ENCODE results near the gene PAX6.

The PAX6 gene

GRCh38 chr11:31798057-31798553 lies 13.0 kb downstream of the PAX6 start:
- no peak for DNase-seq (ENCODE audit: low spot score)

GRCh38 chr11:31797190-31798056 lies 13.7 kb downstream of the PAX6 start:
- DNase-seq (ENCODE audit: low spot score): no peak

DNA sequence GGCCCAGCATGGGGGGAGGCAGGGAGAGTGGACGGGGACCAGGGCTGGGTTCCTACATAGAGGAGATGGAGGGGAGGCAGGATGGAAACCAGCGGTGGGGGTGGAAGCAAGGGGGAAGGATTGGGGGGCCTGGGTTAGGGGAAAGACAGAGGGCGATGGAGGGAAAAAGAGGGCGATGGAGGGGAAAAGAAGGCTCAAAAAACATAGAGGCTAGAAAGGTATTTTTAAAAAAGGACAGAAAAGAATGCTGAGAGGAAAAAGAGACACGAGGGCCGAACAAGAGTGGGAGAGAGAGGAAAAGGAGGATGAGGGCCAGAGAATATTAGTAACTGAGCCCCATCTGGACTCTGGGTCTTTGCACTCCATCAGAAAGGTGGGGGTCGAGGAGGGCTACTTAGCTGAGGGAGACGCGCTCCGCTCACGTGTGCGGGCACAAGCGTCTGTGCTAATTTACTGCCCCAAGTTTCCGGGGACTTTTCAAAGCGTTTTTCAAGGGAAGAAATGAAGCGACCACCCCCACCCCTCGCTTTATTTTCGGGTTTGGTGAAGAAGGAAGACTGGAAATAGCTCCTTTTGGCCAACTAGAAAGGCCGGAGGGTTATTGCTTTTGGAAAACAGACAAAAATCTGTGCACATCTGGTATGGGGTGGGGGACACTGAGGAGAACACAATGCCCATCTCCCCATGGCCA lies 14.5 kb downstream of the PAX6 start:
- DNase-seq (ENCODE audit: low spot score): no peak

DNA sequence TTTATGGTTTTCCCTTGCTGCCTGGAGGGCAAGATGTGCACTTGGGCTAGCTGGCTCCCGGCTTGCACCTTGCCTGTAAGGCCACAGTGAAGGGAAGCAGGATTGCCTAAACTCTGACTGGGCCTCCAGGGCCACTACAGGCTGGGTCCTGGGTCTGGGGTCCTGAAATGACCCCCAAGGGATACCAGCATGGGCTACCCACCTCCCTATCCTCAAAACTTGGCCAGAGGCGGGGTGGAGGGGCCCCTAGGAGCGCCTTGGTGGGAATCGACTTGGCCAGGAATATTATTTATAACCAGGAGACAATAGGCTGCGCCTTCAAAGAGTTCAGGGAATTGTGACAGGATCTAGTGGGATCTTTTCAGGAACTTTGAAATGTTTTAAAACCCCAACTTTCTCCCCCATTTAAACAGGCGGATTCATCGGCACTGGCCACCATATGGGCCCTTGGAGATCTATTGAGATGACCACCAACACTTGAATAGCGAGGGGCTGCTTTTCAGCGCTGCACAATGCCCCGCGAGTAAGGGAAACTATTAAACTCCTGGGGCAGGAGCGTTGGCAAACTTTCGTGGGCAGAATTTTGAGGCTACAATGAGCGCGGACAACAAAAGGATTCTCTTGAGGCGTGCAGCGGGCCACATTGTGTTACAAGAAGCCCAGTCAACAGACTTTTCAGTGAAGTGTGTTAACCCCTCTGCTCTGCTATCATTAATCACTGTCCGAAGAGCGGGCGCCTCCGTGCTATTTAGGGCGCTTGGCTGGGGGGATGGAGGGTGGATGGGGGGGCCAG lies 15.2 kb downstream of the PAX6 start:
- no peak for DNase-seq (ENCODE audit: low spot score)

- DNase-seq (ENCODE audit: low spot score): no peak
Measured at GRCh38 chr11:31794548-31794947, 16.6 kb downstream of the PAX6 start.

DNA sequence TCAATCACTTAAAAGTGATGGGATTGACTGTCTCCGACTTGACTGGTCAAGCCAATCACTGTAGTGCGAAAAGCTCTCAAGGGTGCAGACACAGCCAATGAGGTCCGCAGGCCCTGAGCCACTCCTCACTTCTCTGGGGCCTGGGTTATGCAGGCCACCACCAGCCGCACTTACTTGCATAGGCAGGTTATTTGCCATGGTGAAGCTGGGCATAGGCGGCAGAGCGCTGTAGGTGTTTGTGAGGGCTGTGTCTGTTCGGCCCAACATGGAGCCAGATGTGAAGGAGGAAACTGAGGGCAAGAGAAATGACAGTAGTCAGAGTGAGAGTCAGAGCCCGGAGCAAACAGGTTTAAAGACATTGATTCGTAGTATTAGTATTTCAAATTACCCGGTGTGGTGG lies 17.9 kb downstream of the PAX6 start:
- DNase-seq (ENCODE audit: low spot score): no peak

- DNase-seq (ENCODE audit: low spot score): no peak
Measured at GRCh38 chr11:31792456-31792855, 18.7 kb downstream of the PAX6 start.

DNA sequence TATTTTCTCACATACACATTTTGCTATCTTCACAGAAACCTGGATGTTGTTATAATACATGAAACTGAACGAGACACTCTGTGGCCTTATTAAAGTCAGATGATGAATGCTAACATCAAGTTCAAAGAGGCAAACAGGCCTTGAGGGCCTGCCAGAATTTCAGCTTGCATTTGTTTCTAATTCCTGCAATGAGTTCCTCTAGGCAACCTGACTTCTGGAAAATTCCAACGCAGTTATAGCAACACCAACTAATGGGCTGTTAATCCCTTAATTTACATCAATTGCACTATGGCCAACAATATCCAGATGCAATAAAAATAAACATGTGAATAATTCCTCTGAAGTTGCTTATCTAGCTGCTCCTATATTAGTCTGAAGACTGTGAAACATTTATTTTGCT lies 19.1 kb downstream of the PAX6 start:
- no peak for DNase-seq (ENCODE audit: low spot score)

DNA sequence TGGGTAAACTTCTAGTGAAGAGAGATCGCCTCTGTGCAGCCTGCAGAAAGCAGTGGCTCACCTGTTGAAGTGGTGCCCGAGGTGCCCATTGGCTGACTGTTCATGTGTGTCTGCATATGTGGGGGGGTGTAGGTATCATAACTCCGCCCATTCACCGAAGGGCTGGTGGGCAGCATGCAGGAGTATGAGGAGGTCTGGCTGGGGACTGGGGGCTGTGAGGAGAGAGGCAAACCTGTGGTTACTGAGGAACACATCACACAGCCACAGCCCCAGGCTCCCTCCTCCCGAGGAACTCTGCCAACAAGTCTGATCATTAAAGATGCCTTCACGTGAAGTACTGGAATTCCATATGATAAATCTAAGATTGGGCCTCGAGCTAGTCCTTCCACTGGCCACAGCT lies 20.5 kb downstream of the PAX6 start:
- DNase-seq (ENCODE audit: low spot score): no peak

GRCh38 chr11:31788085-31788484 lies 23.0 kb downstream of the PAX6 start:
- DNase-seq (ENCODE audit: low spot score): no peak

DNA sequence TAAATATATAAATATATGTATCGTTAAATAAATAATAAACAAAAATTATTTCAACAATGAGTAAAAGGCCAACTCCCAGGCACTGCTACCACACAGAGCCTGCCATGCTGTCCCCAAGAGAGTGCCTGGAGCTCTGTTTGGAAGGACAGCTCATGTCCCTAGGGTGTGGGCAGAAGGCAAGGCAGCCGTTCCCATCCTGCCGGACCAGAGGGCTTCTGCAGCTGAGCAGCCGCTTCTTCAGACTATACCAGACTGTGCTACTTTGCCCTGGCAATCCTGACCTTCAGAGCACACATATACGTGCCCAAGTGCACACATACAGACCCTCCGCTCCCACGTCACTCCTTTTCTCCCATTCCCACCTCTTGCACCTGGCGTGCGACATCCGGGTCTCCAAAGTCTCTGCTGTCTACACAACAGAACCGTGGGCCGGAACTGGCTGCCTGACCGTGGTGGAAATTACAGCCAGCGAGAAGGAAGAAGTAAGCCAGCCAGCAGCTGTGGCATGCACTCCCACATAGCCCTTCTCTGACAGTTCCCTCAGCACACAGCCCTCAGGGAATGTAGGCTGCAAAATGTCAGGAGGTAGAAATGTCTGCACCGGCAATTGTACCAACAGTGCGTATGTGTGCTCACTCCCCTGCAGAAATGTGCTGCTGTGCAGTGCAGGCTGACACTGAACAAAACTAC lies 24.0 kb downstream of the PAX6 start:
- DNase-seq (ENCODE audit: low spot score): no peak

DNA sequence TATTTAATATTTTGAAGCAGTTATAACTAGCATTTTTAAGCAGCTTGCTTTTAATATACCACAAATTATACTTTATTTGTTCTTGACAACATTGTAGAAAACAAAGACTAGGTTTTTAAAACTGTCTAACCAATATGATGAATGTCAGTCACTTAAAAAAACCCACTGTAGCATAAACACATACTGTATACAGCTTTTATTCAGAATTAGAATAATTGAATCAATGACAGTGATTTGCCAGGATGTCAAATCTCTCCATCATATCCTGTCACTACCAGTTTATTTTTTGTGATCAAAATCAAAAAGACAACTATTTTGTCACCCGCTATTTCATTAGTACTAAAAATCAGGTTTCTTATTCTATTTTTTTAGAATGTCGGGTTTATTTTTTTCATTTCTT lies 26.5 kb downstream of the PAX6 start:
- DNase-seq (ENCODE audit: low spot score): no peak

- no peak for DNase-seq (ENCODE audit: low spot score)
Measured at GRCh38 chr11:31783252-31783651, 27.9 kb downstream of the PAX6 start.

- DNase-seq (ENCODE audit: low spot score): no peak
Measured at GRCh38 chr11:31782257-31782656, 28.9 kb downstream of the PAX6 start.

DNA sequence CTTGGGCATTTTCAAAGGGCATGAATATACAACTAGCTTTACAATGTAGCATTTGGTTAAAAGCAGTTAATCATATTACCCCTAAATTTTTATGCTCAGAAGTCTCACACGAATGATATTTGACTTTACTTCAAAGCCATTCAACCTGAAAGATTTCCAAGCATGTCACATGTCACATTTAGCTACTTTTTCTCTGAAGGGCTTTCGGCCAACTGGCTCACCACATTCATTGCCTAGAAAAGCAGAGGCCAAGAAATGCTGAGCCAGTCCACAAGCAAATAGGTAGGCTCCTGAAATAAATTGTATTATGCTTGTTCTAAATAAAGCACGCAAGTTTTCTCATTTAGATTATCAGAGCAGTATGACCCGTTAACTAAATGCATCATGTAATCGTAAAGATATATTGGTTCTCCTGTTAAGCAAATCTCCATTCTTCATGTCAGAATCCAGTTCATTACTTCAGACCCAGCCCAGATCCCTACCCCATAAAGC lies 30.6 kb downstream of the PAX6 start:
- DNase-seq (ENCODE audit: low spot score): no peak

DNA sequence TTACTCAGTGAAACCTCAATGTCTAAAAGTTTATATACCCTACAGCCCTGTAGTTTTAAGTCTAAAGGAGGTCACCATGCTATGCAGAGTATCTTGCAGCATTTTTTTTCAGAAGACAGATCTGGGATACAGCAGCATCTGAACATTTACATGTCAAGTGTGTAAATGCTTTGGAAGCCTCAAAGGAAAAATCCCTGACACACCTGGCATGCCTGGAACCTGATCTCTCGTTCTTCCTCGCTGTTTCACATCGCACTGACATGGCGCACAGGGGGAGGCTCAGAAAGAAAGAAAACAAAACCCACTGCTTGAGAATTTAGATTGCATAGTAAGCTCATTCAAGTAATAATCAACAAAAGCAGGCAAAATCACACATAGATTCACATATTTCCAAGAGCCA lies 31.0 kb downstream of the PAX6 start:
- DNase-seq (ENCODE audit: low spot score): no peak

GRCh38 chr11:31779374-31779791 lies 31.7 kb downstream of the PAX6 start:
- DNase-seq (ENCODE audit: low spot score): peak; percentile 48

DNA sequence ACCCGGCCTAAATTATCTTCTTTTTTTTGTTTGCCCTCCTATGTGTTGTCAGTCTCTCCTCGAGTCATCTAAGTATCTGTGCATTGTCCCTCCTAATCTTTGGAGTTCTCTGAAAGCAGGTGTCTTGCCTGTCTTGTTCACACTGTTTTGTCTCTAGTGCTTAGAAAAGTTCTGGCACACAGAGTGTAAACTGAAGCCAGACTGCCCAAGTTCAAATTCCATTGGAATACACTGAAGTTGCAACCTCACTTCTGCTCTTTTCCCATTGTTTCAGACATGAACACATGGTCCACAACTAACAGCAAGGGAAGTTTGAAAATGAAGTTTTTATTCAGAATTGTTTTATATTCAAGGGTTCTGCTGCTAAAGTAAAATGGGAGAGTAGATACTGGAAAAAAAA lies 38.7 kb downstream of the PAX6 start:
- no peak for DNase-seq (ENCODE audit: low spot score)

GRCh38 chr11:31770011-31770700 lies 41.0 kb downstream of the PAX6 start:
- no peak for DNase-seq (ENCODE audit: low spot score)

GRCh38 chr11:31768749-31769640 lies 42.1 kb downstream of the PAX6 start:
- DNase-seq (ENCODE audit: low spot score): no peak

Data from RKO (cell line).